ENCODE measurements around the gene FRMD8.

The FRMD8 gene, protein sequence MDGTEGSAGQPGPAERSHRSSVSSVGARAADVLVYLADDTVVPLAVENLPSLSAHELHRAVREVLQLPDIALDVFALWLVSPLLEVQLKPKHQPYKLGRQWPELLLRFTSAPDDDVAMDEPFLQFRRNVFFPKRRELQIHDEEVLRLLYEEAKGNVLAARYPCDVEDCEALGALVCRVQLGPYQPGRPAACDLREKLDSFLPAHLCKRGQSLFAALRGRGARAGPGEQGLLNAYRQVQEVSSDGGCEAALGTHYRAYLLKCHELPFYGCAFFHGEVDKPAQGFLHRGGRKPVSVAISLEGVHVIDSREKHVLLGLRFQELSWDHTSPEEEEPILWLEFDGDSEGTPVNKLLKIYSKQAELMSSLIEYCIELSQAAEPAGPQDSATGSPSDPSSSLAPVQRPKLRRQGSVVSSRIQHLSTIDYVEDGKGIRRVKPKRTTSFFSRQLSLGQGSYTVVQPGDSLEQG

DNA sequence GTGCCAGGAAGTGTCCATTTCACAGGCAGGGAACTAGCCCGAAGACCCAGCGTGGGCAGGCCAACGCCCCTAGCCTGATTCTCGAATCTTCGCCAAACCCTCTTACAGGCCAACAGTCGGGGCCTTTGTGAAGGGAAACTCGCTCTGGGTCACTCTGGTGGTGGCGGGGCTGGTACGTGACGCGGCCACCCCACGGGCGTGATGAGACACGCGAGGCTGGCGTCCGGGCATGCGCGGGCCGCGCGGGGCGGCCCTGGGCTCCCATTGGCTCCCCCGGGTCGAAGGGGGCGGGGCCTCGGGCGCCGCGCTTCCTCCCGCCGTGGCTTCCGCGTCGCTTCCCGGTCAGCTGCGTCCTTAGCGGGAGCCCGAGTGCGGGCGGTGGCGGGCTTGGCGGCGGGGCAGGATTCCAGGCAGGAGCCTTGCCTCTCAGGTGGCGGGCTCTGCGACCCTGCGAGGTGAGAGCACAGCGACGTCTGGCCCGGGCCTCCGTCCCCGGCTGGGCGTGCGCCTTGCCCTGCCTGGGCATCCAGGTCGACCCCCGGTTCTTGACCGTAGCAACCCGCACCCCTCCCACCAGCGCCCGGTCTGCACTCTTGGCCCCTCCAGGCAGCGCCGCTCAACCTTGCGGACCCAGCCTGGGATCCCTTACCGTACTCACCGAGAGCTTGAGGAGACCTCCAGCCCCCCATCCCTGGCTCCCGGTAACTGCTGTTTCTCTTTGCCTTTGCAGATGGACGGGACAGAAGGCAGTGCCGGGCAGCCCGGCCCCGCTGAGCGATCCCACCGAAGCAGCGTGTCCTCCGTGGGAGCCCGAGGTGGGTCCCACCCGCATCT, at the start of gene FRMD8:
FRMD8 (plus strand) TSS at position 331 of the 834 bp plus-strand sequence; CDS start at position 731, 400 bp downstream.
- DNase-seq (ENCODE audit: low read depth): peak; percentile 48

DNA sequence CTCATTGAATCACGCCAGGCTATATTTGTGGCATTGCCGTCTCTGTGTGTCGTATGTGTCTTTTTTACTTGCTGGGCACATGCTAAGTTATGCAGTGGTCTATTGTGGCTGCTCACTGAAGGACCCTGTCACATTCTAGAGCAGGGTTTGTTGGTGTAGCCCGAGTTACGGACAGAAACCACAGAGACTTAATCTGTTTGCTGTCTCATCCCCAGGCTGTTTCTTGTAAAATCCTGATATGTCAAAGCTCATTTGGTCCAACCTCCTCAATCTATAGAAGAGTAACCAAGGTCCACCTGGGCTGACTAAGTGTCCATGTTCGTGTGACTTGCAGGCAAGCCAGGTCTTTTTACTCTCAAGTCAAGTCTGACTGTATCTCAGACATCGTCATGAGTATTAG, 47.8 kb upstream of the FRMD8 start:
- DNase-seq (ENCODE audit: low read depth): no peak

DNA sequence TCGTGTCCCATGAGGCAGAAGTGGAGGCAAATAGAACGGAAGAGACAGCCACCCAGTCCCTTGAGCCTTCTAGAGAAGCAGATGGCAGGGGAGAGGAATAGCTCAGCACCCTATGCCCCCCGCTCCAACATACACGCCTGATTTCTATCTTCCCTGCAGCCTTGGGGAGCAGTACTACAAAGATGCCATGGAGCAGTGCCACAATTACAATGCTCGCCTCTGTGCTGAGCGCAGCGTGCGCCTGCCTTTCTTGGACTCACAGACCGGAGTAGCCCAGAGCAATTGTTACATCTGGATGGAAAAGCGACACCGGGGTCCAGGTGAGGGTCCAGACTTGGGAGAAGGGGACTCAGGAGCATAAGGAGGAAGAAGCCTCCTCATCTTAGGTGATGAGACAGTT, 46.2 kb upstream of the FRMD8 start:
- DNase-seq (ENCODE audit: low read depth): no peak

DNA sequence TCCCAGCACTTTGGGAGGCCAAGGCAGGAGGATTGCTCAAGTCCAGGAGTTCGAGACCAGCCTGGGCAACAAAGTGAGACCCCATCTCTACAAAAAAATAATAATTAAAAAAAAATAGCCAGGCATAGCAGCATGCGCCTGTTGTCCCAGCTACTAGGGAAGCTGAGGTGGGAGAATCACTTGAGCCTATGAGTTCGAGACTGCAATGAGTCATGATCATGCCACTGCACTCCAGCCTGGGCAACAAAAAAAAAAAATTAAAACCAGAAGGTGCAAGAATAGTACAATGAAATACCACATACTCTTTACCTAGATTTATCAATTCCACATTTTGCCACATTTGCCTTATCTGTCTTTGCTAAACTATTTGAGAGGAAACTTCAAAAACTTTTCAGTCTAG, 44.6 kb upstream of the FRMD8 start:
- no peak for DNase-seq (ENCODE audit: low read depth)

DNA sequence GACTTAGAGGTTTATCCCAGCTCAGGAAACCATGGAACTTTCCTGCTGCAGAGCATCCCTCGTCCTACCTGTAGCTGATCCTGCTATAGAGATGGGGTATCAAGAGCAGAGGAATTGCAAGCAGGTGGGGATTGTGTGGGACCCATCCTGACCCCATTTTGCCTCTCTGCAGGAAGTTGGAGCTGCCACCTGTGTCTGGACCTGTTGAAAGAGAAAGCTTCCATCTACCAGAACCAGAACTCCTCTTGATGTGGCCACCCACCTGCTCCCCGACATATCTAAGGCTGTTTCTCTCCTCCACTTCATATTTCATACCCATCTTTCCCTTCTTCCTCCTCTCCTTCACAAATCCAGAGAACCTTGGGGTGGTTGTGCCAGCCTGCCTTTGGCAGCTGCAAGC, 34.9 kb upstream of the FRMD8 start:
- no peak for DNase-seq (ENCODE audit: low read depth)

DNA sequence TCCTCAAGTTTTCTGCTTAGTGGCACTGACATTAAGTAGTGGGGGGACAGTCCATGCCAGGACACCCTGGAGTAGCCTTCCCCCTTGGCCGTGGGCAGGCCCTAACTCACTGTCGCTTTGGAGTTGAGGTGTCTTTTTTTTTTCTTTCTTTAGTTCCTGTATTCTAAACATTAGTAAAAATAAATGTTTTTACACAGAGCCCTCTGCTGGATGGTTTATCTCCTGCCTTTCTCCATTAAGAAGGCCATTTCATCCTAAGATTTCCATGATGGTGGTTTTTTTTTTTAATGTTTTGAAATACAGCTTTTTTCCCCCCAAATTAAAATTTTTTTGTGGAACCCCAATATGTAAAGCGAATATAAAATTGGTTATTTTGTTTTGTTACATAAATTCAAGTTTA, 33.7 kb upstream of the FRMD8 start:
- no peak for DNase-seq (ENCODE audit: low read depth)

DNA sequence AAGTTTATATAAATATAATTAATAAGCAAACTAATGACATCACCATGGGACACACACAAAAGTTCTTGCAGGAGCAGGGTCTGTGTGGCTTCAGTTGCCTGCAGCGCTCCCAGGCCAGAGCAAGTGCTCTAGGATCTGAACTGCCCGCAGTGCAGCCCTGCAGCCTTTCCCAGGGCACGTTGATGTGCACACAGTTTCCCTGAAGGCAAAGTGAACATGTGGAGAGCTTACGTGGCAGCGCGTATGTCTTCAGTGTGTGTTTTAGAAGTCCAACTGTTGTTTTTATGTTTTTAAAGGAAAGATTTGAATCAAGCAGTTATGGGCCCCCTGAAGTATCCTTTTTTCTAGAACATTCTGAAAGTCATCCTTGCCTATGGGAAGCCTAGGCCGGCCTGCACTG, 33.1 kb upstream of the FRMD8 start:
- DNase-seq (ENCODE audit: low read depth): no peak

DNA sequence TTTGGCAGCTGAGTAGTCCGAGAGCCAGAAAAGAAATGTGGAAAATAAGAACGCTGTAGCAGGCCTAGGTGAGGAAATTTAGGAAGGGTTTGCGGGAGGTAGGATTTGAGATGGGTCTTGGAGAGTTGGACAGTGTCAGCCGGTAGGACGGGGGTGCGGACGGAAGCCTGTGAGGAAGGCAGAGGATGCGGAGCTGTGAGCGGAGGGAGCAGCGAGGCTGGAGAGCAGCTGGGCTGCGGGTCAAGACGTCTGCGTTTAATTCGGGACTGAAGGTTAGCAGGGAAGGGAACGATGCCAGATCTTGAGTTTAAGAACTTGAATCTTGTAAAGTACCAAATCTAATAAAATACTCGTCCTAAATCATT, 32.6 kb upstream of the FRMD8 start:
- no peak for DNase-seq (ENCODE audit: low read depth)

DNA sequence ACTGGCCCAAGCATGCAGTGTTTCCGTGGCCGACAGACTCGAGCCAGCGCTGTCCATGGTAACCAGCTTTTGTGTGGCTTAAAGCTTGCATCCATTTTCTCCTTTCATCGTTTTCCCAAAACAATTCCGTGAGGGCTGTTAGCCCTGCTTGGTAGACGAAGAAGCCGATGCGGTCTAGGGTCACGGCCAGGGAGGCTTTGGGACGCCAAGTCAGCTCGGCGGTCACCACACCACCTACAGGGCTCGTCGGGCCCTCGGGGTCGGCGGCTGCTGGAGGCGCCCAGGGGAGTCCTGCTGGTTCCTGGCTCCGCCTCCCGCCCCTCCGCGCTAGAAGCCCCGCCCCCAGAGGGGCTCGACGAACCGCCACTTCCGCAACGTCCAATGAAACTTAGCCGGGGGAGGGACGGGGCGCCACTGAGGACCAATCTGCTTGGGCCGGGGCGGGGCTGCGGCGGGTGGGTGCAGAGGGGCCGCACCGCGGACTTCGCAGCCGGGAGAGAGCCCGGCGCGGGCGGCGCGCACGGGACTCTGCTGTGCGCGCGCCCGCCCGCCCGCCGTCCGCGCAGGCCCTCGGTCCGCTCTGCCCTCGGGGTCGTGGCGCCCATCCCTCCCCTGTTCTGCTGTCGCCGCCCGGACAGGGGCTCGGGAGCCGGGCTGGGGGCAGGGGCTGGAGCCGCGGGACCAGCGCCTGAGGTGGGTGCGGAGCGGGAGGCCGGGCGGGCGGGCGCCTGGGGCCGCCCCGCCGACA, 32.0 kb upstream of the FRMD8 start, which contains the start of gene TIGD3:
TIGD3 (plus strand) TSS at position 487 of the 748 bp plus-strand sequence. CDS start 1,058 bp downstream, outside the sequence.
- DNase-seq (ENCODE audit: low read depth): peak; percentile 88

DNA sequence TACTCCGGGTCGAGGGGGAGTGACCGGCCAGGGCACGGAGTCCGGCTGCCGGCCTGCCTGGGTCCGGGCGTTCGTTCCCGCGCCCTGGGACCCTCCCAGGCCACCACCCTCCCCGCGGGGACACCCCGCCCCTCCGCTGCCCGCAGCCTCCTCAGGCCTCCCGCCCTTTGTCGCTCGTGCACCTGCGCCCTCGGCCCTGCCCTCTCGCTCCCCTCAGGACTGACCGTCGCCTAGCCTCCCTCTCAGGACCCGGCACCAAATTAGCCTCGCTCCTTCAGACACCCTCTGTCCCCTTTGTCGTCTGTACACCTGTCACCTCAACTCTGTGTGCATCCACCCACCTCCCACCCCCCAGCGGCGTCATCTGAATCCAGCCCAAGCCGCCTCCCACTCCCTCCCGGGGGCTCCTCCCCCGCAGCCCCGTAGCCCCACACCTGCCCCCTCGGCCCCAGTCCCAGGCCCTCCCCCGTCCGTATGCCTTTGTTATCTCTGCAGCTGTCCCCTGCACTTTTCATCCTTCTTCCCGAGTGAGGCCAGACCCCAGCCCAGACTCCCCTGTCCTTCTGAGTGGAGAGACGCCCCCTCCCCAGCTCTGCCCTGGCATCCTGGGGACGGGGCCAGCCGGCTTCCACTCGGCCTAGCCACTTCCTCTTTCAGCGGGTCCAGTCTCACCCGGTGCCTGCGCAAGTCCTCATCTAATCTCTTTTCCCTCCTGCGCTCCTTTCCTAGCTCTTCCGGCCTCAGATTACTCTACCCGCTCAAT, 31.2 kb upstream of the FRMD8 start:
- DNase-seq (ENCODE audit: low read depth): no peak

DNA sequence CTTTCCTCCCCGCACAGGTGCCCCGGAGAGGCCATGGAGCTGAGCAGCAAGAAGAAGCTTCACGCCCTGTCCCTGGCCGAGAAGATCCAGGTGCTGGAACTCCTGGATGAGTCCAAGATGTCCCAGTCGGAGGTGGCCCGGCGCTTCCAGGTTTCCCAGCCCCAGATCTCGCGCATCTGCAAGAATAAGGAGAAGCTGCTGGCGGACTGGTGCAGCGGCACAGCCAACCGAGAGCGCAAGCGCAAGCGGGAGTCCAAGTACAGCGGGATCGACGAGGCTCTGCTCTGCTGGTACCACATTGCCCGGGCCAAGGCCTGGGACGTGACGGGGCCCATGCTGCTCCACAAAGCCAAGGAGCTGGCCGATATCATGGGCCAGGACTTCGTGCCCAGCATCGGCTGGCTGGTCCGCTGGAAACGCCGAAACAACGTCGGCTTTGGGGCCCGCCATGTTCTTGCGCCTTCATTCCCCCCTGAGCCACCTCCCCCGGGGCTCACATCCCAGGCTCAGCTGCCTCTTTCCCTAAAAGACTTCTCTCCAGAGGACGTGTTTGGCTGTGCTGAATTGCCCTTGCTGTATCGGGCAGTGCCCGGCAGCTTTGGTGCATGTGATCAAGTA, 30.6 kb upstream of the FRMD8 start:
- DNase-seq (ENCODE audit: low read depth): no peak

DNA sequence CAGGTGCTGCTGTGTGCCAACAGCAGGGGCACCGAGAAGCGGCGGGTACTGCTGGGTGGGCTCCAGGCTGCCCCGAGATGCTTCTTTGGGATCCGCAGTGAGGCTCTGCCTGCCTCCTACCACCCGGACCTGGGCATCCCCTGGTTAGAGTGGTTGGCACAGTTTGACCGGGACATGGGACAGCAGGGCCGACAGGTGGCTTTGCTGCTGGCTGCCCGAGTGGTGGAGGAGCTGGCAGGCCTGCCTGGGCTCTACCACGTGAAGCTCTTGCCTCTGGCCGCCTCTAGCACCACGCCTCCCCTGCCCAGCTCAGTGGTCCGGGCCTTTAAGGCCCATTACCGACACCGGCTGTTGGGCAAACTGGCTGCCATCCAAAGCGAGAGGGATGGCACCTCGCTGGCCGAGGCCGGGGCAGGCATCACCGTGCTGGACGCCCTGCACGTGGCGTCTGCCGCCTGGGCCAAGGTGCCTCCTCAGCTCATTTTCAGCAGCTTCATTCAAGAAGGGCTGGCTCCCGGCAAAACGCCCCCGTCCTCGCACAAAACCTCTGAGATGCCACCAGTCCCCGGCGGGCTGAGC, 30.0 kb upstream of the FRMD8 start:
- DNase-seq (ENCODE audit: low read depth): no peak

DNA sequence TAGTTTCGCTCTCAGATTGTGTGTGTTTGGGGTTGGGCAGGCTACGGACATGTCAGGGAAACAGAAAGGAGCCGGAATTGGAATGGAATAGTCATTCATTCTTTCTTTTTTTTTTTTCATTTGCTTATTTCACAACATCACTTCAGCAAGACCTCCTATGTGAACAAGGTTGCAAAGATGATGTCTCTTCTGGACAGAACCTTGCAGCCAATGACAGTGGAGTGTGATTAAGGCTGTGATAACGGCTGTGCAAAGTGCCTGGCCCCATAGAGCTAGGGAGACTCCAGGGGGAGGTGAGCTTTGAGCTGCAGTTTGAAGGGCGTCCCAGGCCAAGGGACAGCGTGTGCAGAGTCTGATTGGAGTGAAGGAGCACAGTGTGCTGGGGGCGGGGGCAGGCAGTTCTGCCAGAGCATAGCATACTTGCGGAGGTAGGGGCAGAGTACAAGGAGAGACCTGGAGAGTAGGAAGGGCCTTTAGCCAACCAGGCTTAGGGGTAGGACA, 28.5 kb upstream of the FRMD8 start:
- no peak for DNase-seq (ENCODE audit: low read depth)

DNA sequence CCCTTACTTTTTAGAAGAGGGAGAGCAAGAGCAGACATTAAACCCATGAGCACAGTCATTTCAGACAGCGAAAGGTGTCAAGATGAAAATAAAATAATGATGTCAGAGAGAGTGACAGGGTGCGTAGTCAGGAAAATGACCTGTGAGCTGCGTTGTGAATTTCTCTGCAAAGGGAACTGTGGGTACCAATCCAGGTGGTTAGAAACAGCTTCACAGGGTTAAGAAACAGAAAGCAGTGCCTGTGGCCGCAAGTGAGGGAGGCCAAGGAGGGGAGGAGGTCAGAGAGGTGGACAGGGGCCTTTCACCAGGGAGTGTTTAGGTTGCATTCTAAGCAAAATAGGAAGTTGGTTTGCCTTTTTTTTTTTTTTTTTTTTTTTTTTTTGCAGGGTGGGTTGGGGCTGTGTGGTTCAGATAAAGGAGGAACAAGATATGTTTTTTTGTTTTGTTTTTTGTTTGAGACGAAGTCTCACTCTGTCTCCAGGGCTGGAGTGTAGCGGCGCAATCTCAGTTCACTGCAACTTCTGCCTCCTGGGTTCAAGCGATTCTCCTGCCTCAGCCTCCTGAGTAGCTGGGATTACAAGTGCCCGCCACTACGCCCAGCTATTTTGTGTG, 24.0 kb upstream of the FRMD8 start:
- no peak for DNase-seq (ENCODE audit: low read depth)

DNA sequence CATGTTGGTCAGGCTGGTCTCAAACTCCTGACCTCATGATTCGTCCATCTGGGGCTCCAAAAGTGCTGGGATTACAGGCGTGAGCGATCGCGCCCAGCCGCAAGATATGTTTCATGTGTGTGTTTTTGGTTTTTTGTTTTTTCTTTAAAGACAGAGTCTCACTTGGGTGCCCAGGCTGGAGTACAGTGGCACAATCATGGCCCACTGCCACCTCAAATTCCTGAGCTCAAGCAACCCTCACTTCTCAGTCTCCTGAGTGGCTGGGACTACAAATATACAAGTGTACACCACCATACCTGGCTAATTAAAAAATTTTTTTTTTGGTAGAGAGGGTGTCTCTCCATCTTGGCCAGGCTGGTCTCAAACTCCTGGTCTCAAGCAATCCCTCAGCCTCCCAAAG, 23.5 kb upstream of the FRMD8 start:
- no peak for DNase-seq (ENCODE audit: low read depth)

DNA sequence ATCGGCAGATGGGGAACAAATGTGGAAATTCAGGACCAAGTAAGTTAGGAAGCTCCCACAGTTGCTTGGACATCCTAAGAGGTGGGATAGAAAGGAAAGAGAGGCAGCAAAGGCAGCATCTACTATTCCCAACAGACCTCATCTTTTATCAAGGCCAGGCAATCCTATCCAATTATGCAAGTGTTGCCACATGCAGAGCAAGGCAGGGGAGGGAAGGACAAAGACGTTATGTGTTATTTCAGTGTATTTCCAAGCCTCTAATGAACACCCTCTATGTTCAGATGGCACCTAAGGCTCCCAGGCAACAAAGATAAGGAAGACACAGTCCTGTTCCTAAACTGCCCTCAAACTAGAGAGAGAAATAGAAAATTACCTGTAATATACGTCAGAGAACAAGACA, 22.7 kb upstream of the FRMD8 start:
- DNase-seq (ENCODE audit: low read depth): no peak

DNA sequence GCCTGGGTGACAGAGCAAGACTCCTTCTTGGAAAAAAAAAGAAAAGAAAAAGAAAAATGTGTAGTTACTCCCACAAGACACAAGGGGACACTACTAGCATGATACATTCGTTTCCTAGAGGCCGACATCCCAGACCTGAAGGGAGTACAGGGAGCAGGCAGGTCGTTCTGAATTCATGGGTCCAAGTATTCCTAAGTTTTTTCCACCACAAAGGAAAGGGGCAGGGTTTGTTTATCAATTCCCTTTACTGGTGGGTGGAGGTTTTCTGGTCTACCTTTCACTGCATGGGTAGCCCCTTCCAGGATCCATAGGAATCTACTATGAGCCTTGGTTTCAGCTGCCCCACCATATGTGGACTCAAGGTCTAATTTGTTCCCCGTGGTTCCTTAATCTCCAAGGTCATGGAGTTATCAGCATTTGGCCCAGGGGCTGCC, 20.1 kb upstream of the FRMD8 start:
- peak; percentile 57 for DNase-seq (ENCODE audit: low read depth)

DNA sequence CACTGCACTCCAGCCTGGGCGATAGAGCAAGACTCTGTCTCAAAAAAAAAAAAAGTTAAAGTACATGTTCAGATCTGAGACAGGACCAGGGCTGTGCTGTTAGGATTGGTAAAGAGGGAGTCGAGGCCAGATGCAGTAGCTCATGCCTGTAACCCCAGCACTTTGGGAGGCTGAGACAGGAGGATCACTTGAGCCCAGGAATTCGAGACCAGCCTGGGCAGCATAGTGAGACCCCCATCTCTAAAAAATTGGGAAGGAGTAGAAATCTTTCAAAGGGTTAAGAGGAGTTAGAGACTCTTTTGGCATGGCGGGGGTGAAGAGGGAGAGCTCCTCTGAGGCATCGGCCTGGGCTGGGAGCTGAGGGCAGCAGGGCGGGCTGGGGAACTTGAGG, 15.8 kb upstream of the FRMD8 start:
- no peak for DNase-seq (ENCODE audit: low read depth)

DNA sequence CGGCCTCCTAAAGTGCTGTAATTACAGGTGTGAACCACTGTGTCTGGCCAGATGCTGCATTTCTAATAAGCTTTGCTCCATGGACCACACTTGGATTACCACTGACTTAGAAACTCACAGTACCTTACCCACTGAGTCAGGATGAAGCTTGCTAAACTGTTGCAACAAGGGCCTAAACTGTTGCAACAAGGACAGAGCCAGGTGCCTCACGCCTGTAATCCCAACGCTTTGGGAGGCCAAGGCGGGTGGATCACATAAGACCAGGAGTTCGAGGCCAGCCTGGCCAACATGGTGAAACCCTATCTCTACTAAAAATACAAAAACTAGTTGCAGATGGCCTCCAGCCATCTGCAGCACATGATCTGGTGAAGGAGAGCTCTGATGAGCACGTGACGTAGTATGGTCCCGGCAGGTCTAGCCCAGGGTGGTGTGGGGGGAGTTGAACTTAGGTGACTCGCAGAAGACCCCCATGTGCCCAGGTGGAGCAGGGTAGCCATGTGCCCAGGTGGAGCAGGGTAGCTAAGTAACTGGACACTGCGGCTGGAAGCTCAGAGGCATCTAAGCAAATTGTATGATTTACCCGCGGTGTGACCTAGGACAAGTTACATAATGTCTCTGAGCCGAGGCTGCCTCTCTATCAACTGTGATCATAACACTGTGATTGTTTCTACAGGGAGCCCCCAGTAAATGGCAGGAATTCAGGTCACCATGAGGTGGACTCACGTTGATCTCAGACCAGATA, 12.4 kb upstream of the FRMD8 start:
- DNase-seq (ENCODE audit: low read depth): no peak
